ENCODE measurements around the gene EHMT2.
"Not testable (repeated sequence)": the region's sequence is repeated elsewhere in the genome, so short reads cannot be mapped to it uniquely, and the experiment has no call there.

EHMT2 gene

GRCh38 chr6:31844507-31844906 is 53.0 kb downstream of the EHMT2 start:
- intact Hi-C loops (cut with DNase I; ENCODE audit: low total_unique reads) = no loop called here
- TF ChIP-seq CTCF (IDR thresholded peaks at IDR 0.05) = no peak
- no peak for DNase-seq
- H3K4me3 ChIP-seq = no peak overlapping the region
- no peaks in the 10 kb centered on the region for H3K9me3 ChIP-seq
- H3K27me3 ChIP-seq = no peaks in the 10 kb centered on the region
- no peak overlapping the region for H3K27ac ChIP-seq
- no peaks in the 10 kb centered on the region for H3K4me1 ChIP-seq
- H3K36me3 ChIP-seq = peaks cover 12 to 37% (median 23%) of the 10 kb centered on the region in 3 donors

GRCh38 chr6:31842053-31842452 is 55.4 kb downstream of the EHMT2 start:
- no peak for TF ChIP-seq CTCF (IDR thresholded peaks at IDR 0.05)
- Histone ChIP-seq H3K36me3 (peaks cover 35 to 61% (median 48%) of the 10 kb centered on the region in 3 donors), H3K4me3 (no peak overlapping the region), H3K9me3 (no peaks in the 10 kb centered on the region), H3K27ac (no peak overlapping the region), H3K4me1 (peaks cover 0 to 17% (median 16%) of the 10 kb centered on the region in 4 donors), H3K27me3 (no peaks in the 10 kb centered on the region)
- intact Hi-C loops (cut with DNase I; ENCODE audit: low total_unique reads) = no loop called here
- DNase-seq = no peak

- peaks cover 40 to 63% (median 48%) of the 10 kb centered on the region in 3 donors for H3K36me3 ChIP-seq
- peaks cover 0 to 35% (median 31%) of the 10 kb centered on the region in 4 donors for H3K4me1 ChIP-seq
- not testable (repeated sequence) for H3K27ac ChIP-seq, DNase-seq, H3K27me3 ChIP-seq, H3K9me3 ChIP-seq, H3K4me3 ChIP-seq
- intact Hi-C loops (cut with DNase I; ENCODE audit: low total_unique reads) = loop anchor here (5.0 to 10.0 kb wide), 2 partner anchors 115 to 172 kb away; partner anchors contain the start of genes CSNK2B, DDAH2, LY6G5B and LY6G6C
Observed at GRCh38 chr6:31839779-31840126, 57.7 kb downstream of the EHMT2 start.

DNA sequence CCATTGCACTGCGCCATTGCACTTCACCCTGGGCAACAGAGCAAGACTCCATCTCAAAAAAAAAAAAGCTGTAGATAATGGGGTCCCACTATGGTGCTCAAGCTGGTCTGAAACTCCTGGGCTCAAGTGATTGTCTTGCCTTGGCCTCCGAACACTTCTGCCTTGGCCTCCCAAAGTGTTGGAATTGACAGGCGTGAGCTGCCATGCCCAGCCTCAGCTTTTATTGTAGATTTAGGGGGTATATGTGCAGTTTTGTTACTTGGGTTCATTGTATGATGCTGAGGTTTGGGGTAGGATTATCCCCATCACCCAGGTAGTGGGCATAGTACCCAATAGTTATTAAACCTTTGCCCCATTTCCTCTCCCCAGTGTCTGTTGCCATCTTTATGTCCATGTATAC is 58.5 kb downstream of the EHMT2 start:
- no peak for TF ChIP-seq CTCF (IDR thresholded peaks at IDR 0.05)
- no peak for DNase-seq
- H3K27ac ChIP-seq = no peak overlapping the region
- intact Hi-C loops (cut with DNase I; ENCODE audit: low total_unique reads) = loop anchor here (5.0 to 10.0 kb wide), 2 partner anchors 114 to 172 kb away; partner anchors contain the start of genes CSNK2B, DDAH2, LY6G5B and LY6G6C
- peaks cover 40 to 59% (median 48%) of the 10 kb centered on the region in 3 donors for H3K36me3 ChIP-seq
- H3K4me1 ChIP-seq = peaks cover 0 to 37% (median 33%) of the 10 kb centered on the region in 4 donors
- no peaks in the 10 kb centered on the region for H3K27me3 ChIP-seq
- H3K4me3 ChIP-seq = no peak overlapping the region
- no peaks in the 10 kb centered on the region for H3K9me3 ChIP-seq

GRCh38 chr6:31838114-31838553 is 59.4 kb downstream of the EHMT2 start:
- not testable (repeated sequence) for H3K27me3 ChIP-seq, DNase-seq, H3K9me3 ChIP-seq, H3K27ac ChIP-seq, H3K4me3 ChIP-seq
- peaks cover 40 to 54% (median 48%) of the 10 kb centered on the region in 3 donors for H3K36me3 ChIP-seq
- intact Hi-C loops (cut with DNase I; ENCODE audit: low total_unique reads) = loop anchor here (5.0 to 10.0 kb wide), 2 partner anchors 113 to 171 kb away; partner anchors contain the start of genes CSNK2B, DDAH2, LY6G5B and LY6G6C
- H3K4me1 ChIP-seq = peaks cover 0 to 43% (median 36%) of the 10 kb centered on the region in 4 donors

DNA sequence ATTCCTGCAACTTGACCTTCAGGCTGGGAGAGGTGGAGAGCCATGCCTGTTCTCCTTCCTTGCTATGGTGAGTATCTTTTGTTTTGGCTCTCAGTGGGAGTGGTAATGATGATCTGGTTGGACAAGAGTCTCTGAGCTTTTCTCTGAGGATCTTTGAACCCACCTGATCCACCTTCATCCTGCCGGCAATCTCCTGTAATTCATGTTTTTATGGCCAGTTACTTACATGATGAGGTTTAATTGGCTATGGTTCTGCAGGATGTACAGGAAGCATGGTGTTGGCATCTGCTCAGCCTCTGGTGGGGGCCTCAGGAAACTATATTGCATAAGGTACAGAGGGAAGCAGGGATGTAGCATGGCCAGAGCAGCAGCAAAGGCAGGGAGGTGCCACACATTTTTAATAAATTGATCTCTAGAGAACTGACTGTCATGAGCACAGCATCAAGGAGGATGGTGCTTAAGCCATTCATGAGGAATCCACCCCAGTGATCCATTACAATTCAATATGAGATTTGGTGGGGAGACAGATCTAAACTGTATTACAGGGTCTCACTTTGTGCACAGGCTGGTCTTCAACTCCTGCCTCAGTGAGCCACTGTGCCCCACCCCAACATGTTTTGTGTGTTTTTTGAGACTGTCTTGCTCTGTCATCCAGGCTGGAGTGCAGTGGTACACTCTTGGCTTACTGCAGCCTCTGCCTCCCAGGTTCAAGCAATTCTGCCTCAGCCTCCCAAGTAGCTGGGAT is 60.0 kb downstream of the EHMT2 start:
- peak overlapping the region; percentile 87 to 88 for H3K27ac ChIP-seq
- DNase-seq = no peak
- peaks cover 0 to 43% (median 37%) of the 10 kb centered on the region in 4 donors for H3K4me1 ChIP-seq
- intact Hi-C loops (cut with DNase I; ENCODE audit: low total_unique reads) = loop anchor here (5.0 to 10.0 kb wide), 2 partner anchors 113 to 170 kb away; partner anchors contain the start of genes CSNK2B, DDAH2, LY6G5B and LY6G6C
- peak overlapping the region in 1 of 2 donors; percentile 88 for H3K4me3 ChIP-seq
- peaks cover 40 to 50% (median 48%) of the 10 kb centered on the region in 3 donors for H3K36me3 ChIP-seq
- TF ChIP-seq CTCF (IDR thresholded peaks at IDR 0.05) = no peak
- H3K9me3 ChIP-seq = no peaks in the 10 kb centered on the region
- H3K27me3 ChIP-seq = no peaks in the 10 kb centered on the region
